A549 (cell line): ENCODE data around the gene SMAD9. TPM values are rescaled to one million over a fixed set of nuclear protein-coding genes. Genes with fewer than 3 reads are reported as not detected.

Experiments
- polyA plus RNA-seq, 4 experiments: library from polyadenylated mRNA; depleted of rRNA in 3 of 4; stranded (reverse); fragments of >200 nt; fragmentation: RNase III in 1 of 4; extraction: RNeasy Plus Mini Kit Qiagen cat#74134 plus additional on column Dnase treatment in 1 of 4; gene quantifications; 2 replicates in 3 of 4; 3 replicates in 1 of 4; pipeline ENCODE4 v1.2.3, GENCODE V29; 2011 to 2017

SMAD9 gene
- polyA plus RNA-seq, 2 of the 4 experiments (the other 2 are of a cell fraction) = 0.04 to 0.06 TPM

Other genes with a start within 250 kb of the SMAD9 start
- not detected in 2 replicates for gene SERTM1, start 246.2 kb downstream of the SMAD9 start, polyA plus RNA-seq (2011; rRNA removed)
- gene SERTM1, start 246.2 kb downstream of the SMAD9 start, polyA plus RNA-seq (2017; fragmentation: RNase III; extraction: RNeasy Plus Mini Kit Qiagen cat#74134 plus additional on column Dnase treatment) = not detected in 3 replicates
- 2.0 and 2.5 TPM in 2 replicates for gene RFXAP, start 101.0 kb downstream of the SMAD9 start, polyA plus RNA-seq (2011; rRNA removed)
- gene RFXAP, start 101.0 kb downstream of the SMAD9 start, polyA plus RNA-seq (2017; fragmentation: RNase III; extraction: RNeasy Plus Mini Kit Qiagen cat#74134 plus additional on column Dnase treatment) = 2.4 to 2.8 TPM (median 2.5 TPM) in 3 replicates
- gene ALG5, start 79.1 kb upstream of the SMAD9 start, polyA plus RNA-seq (2011; rRNA removed) = 50.5 and 69.0 TPM in 2 replicates
- gene ALG5, start 79.1 kb upstream of the SMAD9 start, polyA plus RNA-seq (2017; fragmentation: RNase III; extraction: RNeasy Plus Mini Kit Qiagen cat#74134 plus additional on column Dnase treatment) = 34.4 to 35.9 TPM (median 35.1 TPM) in 3 replicates
- 53.0 and 63.3 TPM in 2 replicates for gene EXOSC8, start 80.5 kb upstream of the SMAD9 start, polyA plus RNA-seq (2011; rRNA removed)
- 46.4 to 51.1 TPM (median 48.8 TPM) in 3 replicates for gene EXOSC8, start 80.5 kb upstream of the SMAD9 start, polyA plus RNA-seq (2017; fragmentation: RNase III; extraction: RNeasy Plus Mini Kit Qiagen cat#74134 plus additional on column Dnase treatment)
- gene SUPT20H, start 139.4 kb upstream of the SMAD9 start, polyA plus RNA-seq (2011; rRNA removed) = 50.7 and 50.9 TPM in 2 replicates
- gene SUPT20H, start 139.4 kb upstream of the SMAD9 start, polyA plus RNA-seq (2017; fragmentation: RNase III; extraction: RNeasy Plus Mini Kit Qiagen cat#74134 plus additional on column Dnase treatment) = 25.8 to 27.0 TPM (median 26.2 TPM) in 3 replicates
- gene CSNK1A1L, start 185.4 kb upstream of the SMAD9 start, polyA plus RNA-seq (2011; rRNA removed) = not detected in 2 replicates
- not detected in 3 replicates for gene CSNK1A1L, start 185.4 kb upstream of the SMAD9 start, polyA plus RNA-seq (2017; fragmentation: RNase III; extraction: RNeasy Plus Mini Kit Qiagen cat#74134 plus additional on column Dnase treatment)